Stimulated activated CD4-positive, alpha-beta T cell treated with anti-CD3 and anti-CD28 coated beads, Interleukin-1b, Interleukin-23, amount 100 ng/mL, for 1 hour (primary cell): ENCODE results near the gene TRAPPC1.
A peak's percentile ranks its signal among the peaks of the same experiment; 100 is the strongest.

Source experiments
- DNase-seq, 2 donors: peaks; one replicate each; pipeline ENCODE4 v3.0.0-alpha.2; 2020; ENCODE audit warnings: low read depth in 2 of 2

TRAPPC1 gene

GRCh38 chr17:7940743-7941142 lies 9.0 kb upstream of the TRAPPC1 start:
- DNase-seq, result no peak

GRCh38 chr17:7940034-7940433 lies 8.3 kb upstream of the TRAPPC1 start:
- DNase-seq, result no peak

DNA sequence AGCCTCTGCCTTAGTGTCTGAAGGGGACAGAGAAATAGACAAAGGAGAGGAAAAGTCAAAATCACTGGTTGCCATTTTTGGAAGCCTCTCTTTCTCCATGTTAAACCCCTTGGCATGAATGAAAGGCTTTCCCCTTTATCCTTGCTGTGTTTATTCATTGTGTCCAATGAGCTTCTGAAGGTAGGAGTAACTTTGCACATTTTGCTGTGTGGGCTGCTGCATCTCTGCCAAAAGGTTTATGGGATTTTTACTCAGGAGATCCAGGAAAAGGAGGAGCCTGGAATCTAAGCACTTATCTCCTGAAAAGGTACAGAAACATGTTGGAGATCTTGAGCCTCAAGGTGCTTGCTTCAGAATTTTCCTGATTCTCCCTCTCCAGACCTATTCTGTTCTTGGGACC lies 4.1 kb upstream of the TRAPPC1 start:
- no peak for DNase-seq

- no peak for DNase-seq
Measured at GRCh38 chr17:7932949-7933348, 1.2 kb upstream of the TRAPPC1 start.

DNA sequence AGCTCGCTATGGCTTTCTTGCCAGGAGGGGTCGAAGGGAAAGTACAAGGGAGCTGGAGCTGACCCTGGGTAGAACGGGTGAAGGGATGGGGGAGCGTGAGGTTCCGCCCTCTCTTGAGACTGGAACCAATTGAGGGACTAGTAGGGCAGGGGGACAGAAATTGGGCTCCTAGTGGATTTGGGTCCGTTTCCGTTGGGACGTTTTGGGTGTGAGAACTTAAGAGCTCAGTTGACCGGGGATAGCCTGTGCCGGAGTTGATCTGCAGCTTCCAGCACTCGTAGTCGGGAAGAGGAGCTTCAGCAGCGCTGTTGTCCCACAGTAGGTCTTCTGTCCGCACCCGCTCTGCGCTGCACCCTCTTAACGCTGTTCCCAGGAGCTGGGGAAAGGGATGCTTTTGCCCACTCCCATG lies 741 bp upstream of the TRAPPC1 start:
- no peak for DNase-seq

GRCh38 chr17:7930841-7931631 lies 710 bp downstream of the TRAPPC1 start:
- DNase-seq, result no peak

GRCh38 chr17:7929158-7930023 lies 2.4 kb downstream of the TRAPPC1 start, which contains the start of gene KCNAB3:
TSS of gene KCNAB3 (minus strand) at chr17:7929856. CDS start at chr17:7929435, 421 bp downstream.
- DNase-seq, result no peak

GRCh38 chr17:7927596-7927995 lies 4.2 kb downstream of the TRAPPC1 start:
- no peak for DNase-seq

DNA sequence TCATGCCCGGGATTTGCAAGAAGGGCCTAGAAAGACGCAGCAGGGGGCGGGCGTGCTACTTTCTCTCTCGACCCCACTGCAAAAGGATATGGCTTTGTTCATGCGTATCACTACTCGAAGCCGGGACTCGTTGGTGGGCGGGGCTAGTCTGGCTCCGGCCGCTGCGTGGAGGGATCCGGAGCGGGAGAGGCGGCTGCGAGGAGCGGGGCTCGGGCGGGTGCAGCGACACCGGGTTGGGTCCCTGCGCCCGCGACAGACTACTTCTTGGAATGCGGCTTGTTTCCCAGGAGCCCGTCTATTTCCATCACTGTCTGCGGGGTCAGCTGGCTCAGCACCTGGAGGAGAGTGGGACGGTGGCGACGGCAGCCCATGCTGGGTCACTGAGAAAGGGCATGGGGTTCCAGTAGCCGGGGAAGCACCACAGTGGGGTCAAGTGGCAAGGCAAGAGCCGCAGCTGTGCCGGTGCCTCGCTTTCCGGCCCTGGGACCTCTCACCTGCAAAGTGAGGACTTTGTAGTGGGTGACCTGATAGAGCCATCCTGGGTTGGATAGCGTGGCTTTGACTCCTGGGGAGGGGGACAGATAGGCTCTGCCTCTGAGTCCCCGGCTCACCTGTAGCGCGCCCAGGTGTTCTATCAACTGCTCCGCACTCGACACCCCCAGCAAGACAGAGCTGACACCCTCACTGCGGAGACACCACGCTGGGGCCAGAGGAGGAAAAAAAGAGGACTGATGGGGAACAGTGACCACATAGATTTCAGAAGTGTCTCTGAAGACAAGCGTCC lies 8.7 kb downstream of the TRAPPC1 start:
- peak; percentile 60 to 66 for DNase-seq

- no peak for DNase-seq
Measured at GRCh38 chr17:7922269-7922844, 9.4 kb downstream of the TRAPPC1 start.

GRCh38 chr17:7916808-7917207 lies 14.9 kb downstream of the TRAPPC1 start:
- no peak for DNase-seq

DNA sequence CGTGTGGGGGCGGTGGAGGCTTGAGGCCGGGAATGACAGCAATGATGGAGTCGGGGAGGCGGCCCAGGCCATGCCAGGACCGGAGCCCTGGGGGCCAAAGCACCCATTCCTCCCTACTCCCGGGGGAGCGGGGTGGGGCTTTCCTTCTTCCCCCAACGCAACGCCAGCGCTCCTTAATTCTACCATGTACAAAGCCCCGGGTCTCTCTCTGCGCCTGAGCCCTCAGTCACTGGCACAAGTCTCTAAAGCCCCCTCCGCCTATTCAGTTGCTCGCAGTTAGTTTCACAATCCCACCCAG lies 15.4 kb downstream of the TRAPPC1 start:
- DNase-seq, result no peak

- DNase-seq, result peak; percentile 39 to 65
Measured at GRCh38 chr17:7915611-7916384, 15.9 kb downstream of the TRAPPC1 start, which contains the start of gene RNF227. TSS of gene RNF227 (minus strand) at chr17:7916289. CDS start at chr17:7916195, 94 bp downstream.

DNA sequence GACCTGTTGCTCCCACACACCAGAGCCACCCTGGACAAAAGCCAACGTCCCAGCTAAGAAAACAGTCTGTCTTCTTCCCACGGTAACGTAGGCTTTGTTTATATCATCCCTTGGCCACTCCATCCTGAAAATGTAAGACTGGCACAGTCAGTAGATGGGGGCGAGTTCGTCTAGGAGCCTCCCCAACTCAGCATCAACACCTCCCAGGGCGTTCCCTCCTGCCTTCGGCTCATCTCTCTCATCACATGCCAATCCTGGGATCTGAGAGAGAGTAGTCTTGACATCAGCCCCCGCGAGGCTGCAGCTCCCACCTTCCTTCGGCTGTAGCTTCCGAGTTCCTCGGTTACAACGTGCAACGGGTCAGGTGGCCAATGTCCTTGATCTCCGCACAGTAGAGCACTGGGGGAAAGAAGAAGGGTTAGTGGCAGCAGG lies 16.6 kb downstream of the TRAPPC1 start:
- no peak for DNase-seq

DNA sequence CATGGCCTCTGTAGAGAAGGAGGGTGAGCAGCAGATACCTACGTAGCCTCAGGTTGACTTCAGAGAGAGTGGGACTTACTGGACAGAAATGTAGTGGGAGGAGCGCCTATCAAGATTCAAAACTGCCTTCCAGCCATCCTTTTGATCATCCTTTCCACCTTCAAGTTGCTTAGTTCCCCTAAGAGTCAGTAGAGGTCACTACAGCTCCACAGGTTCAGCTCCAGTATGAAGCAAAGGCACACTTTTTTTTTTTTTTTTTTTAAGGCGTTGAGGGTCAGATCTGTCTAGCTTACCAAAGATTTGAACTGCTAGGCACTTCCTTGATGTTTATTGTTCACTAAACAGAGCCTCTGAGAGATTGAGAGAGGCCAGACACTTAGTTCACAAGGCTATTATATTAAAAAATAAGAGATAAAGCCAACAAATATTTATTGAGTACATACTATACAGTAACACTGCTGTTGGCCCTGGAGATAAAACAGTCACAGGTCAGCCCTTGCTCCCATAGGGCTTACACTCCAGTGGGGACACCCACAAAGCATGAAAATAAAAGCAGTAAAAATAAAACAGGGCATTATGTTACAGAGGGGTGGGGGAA lies 18.7 kb downstream of the TRAPPC1 start:
- DNase-seq, result no peak

- DNase-seq, result no peak
Measured at GRCh38 chr17:7911116-7911515, 20.6 kb downstream of the TRAPPC1 start.

GRCh38 chr17:7910711-7911110 lies 21.0 kb downstream of the TRAPPC1 start:
- no peak for DNase-seq

DNA sequence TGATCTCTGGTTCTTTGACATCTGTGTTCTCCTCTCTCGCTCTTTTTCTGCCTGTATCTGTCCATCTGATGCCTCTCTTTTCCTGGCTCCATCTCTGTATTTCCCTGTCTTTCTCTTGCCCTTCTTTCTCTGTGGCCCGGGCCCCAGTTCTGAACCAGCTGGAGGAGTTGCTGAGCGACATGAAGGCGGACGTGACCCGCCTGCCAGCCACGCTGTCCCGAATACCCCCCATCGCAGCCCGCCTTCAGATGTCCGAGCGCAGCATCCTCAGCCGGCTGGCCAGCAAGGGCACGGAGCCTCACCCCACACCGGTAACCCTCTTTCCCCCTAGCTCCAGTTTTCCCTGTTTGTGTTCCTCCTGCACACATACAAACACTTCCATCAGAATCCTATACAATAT lies 21.5 kb downstream of the TRAPPC1 start:
- DNase-seq, result no peak

- no peak for DNase-seq
Measured at GRCh38 chr17:7909089-7909488, 22.7 kb downstream of the TRAPPC1 start.
